Tibial nerve (tissue), 4 donors: ENCODE measurements around the gene TSHZ2.

ENCODE experiments used
- CTCF ChIP-seq, 5 experiments: fragments of 200-600 bp in 3 of 5; fragments of 450-650 bp in 2 of 5; sonication (generic) in 3 of 5; IDR thresholded peaks; one replicate each; pipeline ENCODE4 v1.5.1; 2016 to 2019; ENCODE audit warnings: antibody characterized with exemption in 5 of 5, mild to moderate bottlenecking in 3 of 5, moderate library complexity in 2 of 5
- EP300 ChIP-seq, 2 donors: sonication (generic); formaldehyde crosslinking; IDR thresholded peaks; one replicate each; pipeline ENCODE4 v1.6.1; 2017; ENCODE audit warnings: antibody characterized with exemption in 2 of 2, mild to moderate bottlenecking in 1 of 2
- POLR2A ChIP-seq, 2 donors: fragments of 450-650 bp; IDR thresholded peaks; one replicate each; pipeline ENCODE4 v1.6.1; 2017; ENCODE audit warnings: antibody characterized with exemption in 2 of 2, mild to moderate bottlenecking in 2 of 2, moderate library complexity in 2 of 2

- no peak for TF ChIP-seq CTCF (IDR thresholded peaks at IDR 0.05)
- no peak for TF ChIP-seq POLR2A (IDR thresholded peaks at IDR 0.05)
- no peak for TF ChIP-seq EP300 (IDR thresholded peaks at IDR 0.05)
Observed at GRCh38 chr20:53312957-53313356, 340.8 kb downstream of the TSHZ2 start.
